Colonic mucosa (tissue), 4 donors: Measurements from ENCODE around the gene RICTOR. TPM values are rescaled to one million over a fixed set of nuclear protein-coding genes. Genes with fewer than 3 reads are reported as not detected.
A peak's percentile ranks its signal among the peaks of the same experiment; 100 is the strongest.

ENCODE experiments used
- DNase-seq: peaks from one replicate; pipeline ENCODE4 v3.0.0-alpha.2; 2020
- H3K27ac ChIP-seq: fragments of 200-600 bp; one replicate; pipeline ENCODE4 v1.8.0; 2021
- H3K27me3 ChIP-seq: fragments of 200-600 bp; one replicate; pipeline ENCODE4 v1.8.0; 2021
- H3K36me3 ChIP-seq: fragments of 200-600 bp; one replicate; pipeline ENCODE4 v1.8.0; 2021
- H3K4me1 ChIP-seq: fragments of 200-600 bp; one replicate; pipeline ENCODE4 v1.8.0; 2021; ENCODE audit warnings: mild to moderate bottlenecking
- H3K4me3 ChIP-seq: fragments of 200-600 bp; one replicate; pipeline ENCODE4 v1.8.0; 2021
- H3K9ac ChIP-seq, 2 donors: one replicate each; pipeline ENCODE4 v1.7.0; 2013; ENCODE audit warnings: control low read depth in 2 of 2, low read depth in 2 of 2, low read length in 2 of 2
- H3K9me3 ChIP-seq: fragments of 200-600 bp; one replicate; pipeline ENCODE4 v1.8.0; 2021
- CTCF ChIP-seq: fragments of 200-600 bp; IDR thresholded peaks from one replicate; pipeline ENCODE4 v1.8.0; 2022; ENCODE audit warnings: antibody characterized with exemption, mild to moderate bottlenecking
- intact Hi-C: fragments of 100-400 bp; cut with DNase I; formaldehyde crosslinking; loops from one replicate; pipeline ENCODE4 v1.14.1; 2022
- total RNA-seq, 2 donors: library from RNA; stranded (reverse); fragmentation: NEBNext Ultra II Directional in 1 of 2; extraction: Animal tissue kit (Norgen Biotek cat#: 25700) in 1 of 2; gene quantifications; one replicate each; pipeline ENCODE4 v1.2.1, GENCODE V29; 2021
- donor health status: healthy.
- donor health status: DM: no; HTN: no; CAD: no.
- donor health status: DM: no; HTN: no; CAD: no.

The RICTOR gene
- total RNA-seq, 2 donors from 2014 or later, result 15.1 to 32.9 TPM

- intact Hi-C loops, result no loop called here
- peak; percentile 68 for TF ChIP-seq CTCF
- H3K4me3 ChIP-seq, result no peak overlapping the region
- H3K27ac ChIP-seq, result no peak overlapping the region
- no peaks in the 10 kb centered on the region for H3K36me3 ChIP-seq
- H3K9me3 ChIP-seq, result no peaks in the 10 kb centered on the region
- H3K9ac ChIP-seq, result no peak overlapping the region
- no peaks in the 10 kb centered on the region for H3K4me1 ChIP-seq
- DNase-seq, result peak; percentile 25
- no peaks in the 10 kb centered on the region for H3K27me3 ChIP-seq
Observed at GRCh38 chr5:38922199-38922598, 152.0 kb downstream of the RICTOR start.

GRCh38 chr5:38921174-38921573 is 153.0 kb downstream of the RICTOR start:
- Histone ChIP-seq H3K9me3 (no peaks in the 10 kb centered on the region), H3K4me1 (no peaks in the 10 kb centered on the region), H3K27ac (no peak overlapping the region), H3K9ac (no peak overlapping the region), H3K36me3 (no peaks in the 10 kb centered on the region), H3K27me3 (no peaks in the 10 kb centered on the region), H3K4me3 (no peak overlapping the region)
- DNase-seq, result no peak
- intact Hi-C loops, result no loop called here
- TF ChIP-seq CTCF, result no peak

GRCh38 chr5:38916802-38917201 is 157.4 kb downstream of the RICTOR start:
- no peak for TF ChIP-seq CTCF
- DNase-seq, result no peak
- no peaks in the 10 kb centered on the region for H3K27me3 ChIP-seq
- H3K4me3 ChIP-seq, result no peak overlapping the region
- no peaks in the 10 kb centered on the region for H3K4me1 ChIP-seq
- no peaks in the 10 kb centered on the region for H3K9me3 ChIP-seq
- H3K9ac ChIP-seq, result no peak overlapping the region
- H3K27ac ChIP-seq, result no peak overlapping the region
- intact Hi-C loops, result no loop called here
- H3K36me3 ChIP-seq, result no peaks in the 10 kb centered on the region

GRCh38 chr5:38913714-38914113 is 160.5 kb downstream of the RICTOR start:
- Histone ChIP-seq H3K9me3 (no peaks in the 10 kb centered on the region), H3K27ac (no peak overlapping the region), H3K36me3 (no peaks in the 10 kb centered on the region), H3K27me3 (no peaks in the 10 kb centered on the region), H3K9ac (no peak overlapping the region), H3K4me3 (no peak overlapping the region), H3K4me1 (no peaks in the 10 kb centered on the region)
- intact Hi-C loops, result no loop called here
- no peak for TF ChIP-seq CTCF
- DNase-seq, result no peak

- H3K27me3 ChIP-seq, result no peaks in the 10 kb centered on the region
- H3K9me3 ChIP-seq, result no peaks in the 10 kb centered on the region
- DNase-seq, result no peak
- intact Hi-C loops, result no loop called here
- no peaks in the 10 kb centered on the region for H3K36me3 ChIP-seq
- H3K27ac ChIP-seq, result no peak overlapping the region
- no peak overlapping the region for H3K4me3 ChIP-seq
- no peak for TF ChIP-seq CTCF
- H3K4me1 ChIP-seq, result no peaks in the 10 kb centered on the region
- no peak overlapping the region for H3K9ac ChIP-seq
Observed at GRCh38 chr5:38911933-38912332, 162.3 kb downstream of the RICTOR start.

- intact Hi-C loops, result no loop called here
- DNase-seq, result no peak
- TF ChIP-seq CTCF, result no peak
- Histone ChIP-seq H3K4me1 (no peaks in the 10 kb centered on the region), H3K4me3 (no peak overlapping the region), H3K27ac (no peak overlapping the region), H3K9me3 (no peaks in the 10 kb centered on the region), H3K36me3 (no peaks in the 10 kb centered on the region), H3K27me3 (no peaks in the 10 kb centered on the region), H3K9ac (no peak overlapping the region)
Observed at GRCh38 chr5:38906503-38906902, 167.7 kb downstream of the RICTOR start.
